HepG2 (cell line): ENCODE measurements around the gene HACL1. TPM values are rescaled to one million over a fixed set of nuclear protein-coding genes. Genes with fewer than 3 reads are reported as not detected.

Experiments
- ATAC-seq: fragments of 200-7000 bp; cut with Tn5 transposase; 3 replicates; pipeline ENCODE4 v1.9.1; 2020; ENCODE audit warnings: mild to moderate bottlenecking, moderate library complexity
- BruUV-seq: library from RNA; stranded (reverse); fragments of 400-500 nt; replicated peaks from 2 replicates; lab custom pipeline; 2021; lab: Mats Ljungman, UMichigan
- CTCF ChIA-PET: fragments of 300-600 bp; formaldehyde crosslinking; extraction: SDS; loops from one replicate; lab custom pipeline; 2021; ENCODE audit warnings: low total read pairs, inconsistent platforms, low intra/inter-chr PET ratio; lab: Yijun Ruan, JAX
- POLR2A ChIA-PET: fragments of 350-600 bp; sonication (Branson Sonifier 250); formaldehyde crosslinking; loops from one replicate; lab custom pipeline; 2020; ENCODE audit warnings: antibody characterized with exemption, inconsistent platforms; lab: Yijun Ruan, JAX
- DNase-seq: peaks from one replicate; pipeline ENCODE4 v3.0.0-alpha.2; 2015; ENCODE audit warnings: low spot score
- FAIRE-seq: peaks from 3 replicates; lab custom pipeline; 2011; peaks lifted over from hg19 to GRCh38; lab: Jason Lieb, UNC
- H2AFZ ChIP-seq: one replicate; pipeline ENCODE4 v1.6.1; 2011; ENCODE audit warnings: low read length, inconsistent platforms
- H3K27ac ChIP-seq: fragments of 300-600 bp; 3 replicates; pipeline ENCODE4 v1.8.0; 2011; ENCODE audit warnings: mixed run types, mild to moderate bottlenecking, mixed read lengths, low read length, inconsistent platforms; ENCODE audit not compliant: insufficient read depth; ENCODE audit errors: extremely low read length
- H3K27me3 ChIP-seq, 2 experiments: fragments of 200-600 bp in 1 of 2; 2 replicates in 1 of 2; 3 replicates in 1 of 2; pipeline versions ENCODE4 v1.6.0 to v1.8.0; 2011; ENCODE audit warnings: low read length in 2 of 2, mild to moderate bottlenecking in 2 of 2, moderate library complexity in 2 of 2, inconsistent platforms in 1 of 2; ENCODE audit not compliant: insufficient read depth in 2 of 2, control insufficient read depth in 1 of 2
- H3K36me3 ChIP-seq, 2 experiments: fragments of 200-600 bp in 1 of 2; replicated peaks in 1 of 2; 2 replicates in 1 of 2; 3 replicates in 1 of 2; pipeline versions ENCODE4 v1.5.1 to v1.8.0; 2011; ENCODE audit warnings: low read length in 2 of 2, inconsistent platforms in 1 of 2; ENCODE audit not compliant: insufficient read depth in 2 of 2, control insufficient read depth in 1 of 2
- H3K4me1 ChIP-seq: 2 replicates; pipeline ENCODE4 v1.5.1; 2012; ENCODE audit warnings: low read length, inconsistent platforms; ENCODE audit not compliant: insufficient read depth
- H3K4me2 ChIP-seq: 2 replicates; pipeline ENCODE4 v1.6.0; 2011; ENCODE audit warnings: low read depth, low read length, inconsistent platforms
- H3K4me3 ChIP-seq, 3 experiments: fragments of 200-600 bp in 1 of 3; sonication (generic), shearing (Covaris generic) in 1 of 3; replicated peaks in 1 of 3; 2 replicates each; pipeline ENCODE4 v1.5.1; 2011 to 2016; ENCODE audit warnings: low read length in 3 of 3, inconsistent platforms in 2 of 3, low read depth in 2 of 3, mild to moderate bottlenecking in 2 of 3, control low read depth in 1 of 3, mixed read lengths in 1 of 3; ENCODE audit not compliant: insufficient read depth in 1 of 3
- H3K79me2 ChIP-seq: one replicate; pipeline ENCODE4 v1.6.1; 2011; ENCODE audit warnings: low read length, inconsistent platforms; ENCODE audit not compliant: insufficient read depth
- H3K9ac ChIP-seq: 2 replicates; pipeline ENCODE4 v1.6.0; 2011; ENCODE audit warnings: mild to moderate bottlenecking, low read depth, low read length, inconsistent platforms; ENCODE audit not compliant: insufficient read depth
- H3K9me3 ChIP-seq: 2 replicates; pipeline ENCODE4 v1.5.1; 2012; ENCODE audit warnings: mild to moderate bottlenecking, low read length
- H4K20me1 ChIP-seq: 2 replicates; pipeline ENCODE4 v1.6.0; 2011; ENCODE audit warnings: inconsistent platforms, mild to moderate bottlenecking, low read length, moderate library complexity; ENCODE audit not compliant: insufficient read depth
- CSRNP1 ChIP-seq: sonication (generic); formaldehyde crosslinking; IDR thresholded peaks from 2 replicates; pipeline ENCODE4 v1.8.1; 2023; ENCODE audit warnings: mild to moderate bottlenecking, missing genetic modification reagents
- EEA1 ChIP-seq: sonication (generic); formaldehyde crosslinking; IDR thresholded peaks from 2 replicates; pipeline ENCODE4 v1.5.1; 2020; ENCODE audit warnings: mild to moderate bottlenecking, missing genetic modification reagents, borderline replicate concordance
- FOXA3 ChIP-seq: IDR thresholded peaks from 2 replicates; pipeline ENCODE4 v1.6.1; 2016; ENCODE audit warnings: missing genetic modification reagents, missing compliant biosample characterization
- USF2 ChIP-seq, 2 experiments: sonication (generic) in 1 of 2; formaldehyde crosslinking in 1 of 2; IDR thresholded peaks; 2 replicates each; pipeline versions ENCODE4 v1.5.1 to v1.6.1; 2011 to 2020; ENCODE audit warnings: borderline replicate concordance in 1 of 2, low read depth in 1 of 2, low read length in 1 of 2, mild to moderate bottlenecking in 1 of 2, missing genetic modification reagents in 1 of 2, moderate library complexity in 1 of 2
- ZBTB4 ChIP-seq: sonication (generic); formaldehyde crosslinking; IDR thresholded peaks from 2 replicates; pipeline ENCODE4 v1.4.0; 2020; ENCODE audit warnings: missing genetic modification reagents, mild to moderate bottlenecking, borderline replicate concordance
- ZFP90 ChIP-seq: sonication (generic); formaldehyde crosslinking; IDR thresholded peaks from 2 replicates; pipeline ENCODE4 v1.8.0; 2022; ENCODE audit warnings: missing genetic modification reagents, mild to moderate bottlenecking, inconsistent platforms, borderline replicate concordance
- ZNF18 ChIP-seq: sonication (generic); formaldehyde crosslinking; IDR thresholded peaks from 2 replicates; pipeline ENCODE4 v1.8.0; 2022; ENCODE audit warnings: mild to moderate bottlenecking, missing genetic modification reagents; ENCODE audit not compliant: insufficient replicate concordance
- ZNF556 ChIP-seq: sonication (generic); formaldehyde crosslinking; IDR thresholded peaks from 2 replicates; pipeline ENCODE4 v1.4.0; 2020; ENCODE audit warnings: mild to moderate bottlenecking, missing genetic modification reagents, borderline replicate concordance
- ZNF629 ChIP-seq: sonication (generic); formaldehyde crosslinking; conservative IDR thresholded peaks from 2 replicates; pipeline ENCODE4 v1.5.0; 2020; ENCODE audit warnings: missing genetic modification reagents
- ZNF839 ChIP-seq: sonication (generic); formaldehyde crosslinking; IDR thresholded peaks from 2 replicates; pipeline ENCODE4 v1.4.0; 2020; ENCODE audit warnings: missing genetic modification reagents, mild to moderate bottlenecking, borderline replicate concordance
- WGBS: methylation state at CpG from one replicate; pipeline ENCODE4 v1.1.6; 2017; ENCODE audit warnings: low lambda C conversion rate; 5-methylcytosine and 5-hydroxymethylcytosine counted together
- in situ Hi-C: cut with HindIII; loops from 2 replicates; pipeline ENCODE4 v1.10.0; 2017; ENCODE audit warnings: low pct_unique_long_range_greater_than_20kb; ENCODE audit not compliant: extremely low pct_ligation_motif_present
- intact Hi-C: fragments of 100-400 bp; cut with micrococcal nuclease; formaldehyde crosslinking; loops from one replicate; pipeline ENCODE4 v1.10.0; 2022; ENCODE audit not compliant: unreplicated experiment
- polyA plus RNA-seq, 8 experiments: library from polyadenylated mRNA; depleted of rRNA in 3 of 8; stranded (reverse) in 7 of 8; unstranded in 1 of 8; fragments of >200 nt; fragmentation: Illumina TruSeq in 4 of 8; extraction: Trizol in 4 of 8; gene quantifications; 2 replicates each; pipeline versions ENCODE4 v1.2.1 to v1.2.3, GENCODE V29; 2011 to 2016; ENCODE audit warnings: low read depth in 4 of 8, missing spikeins in 1 of 8, mixed read lengths in 1 of 8; ENCODE audit not compliant: insufficient read depth in 1 of 8
- total RNA-seq, 5 experiments: library from RNA; depleted of rRNA; stranded (reverse); fragments of >200 nt; fragmentation: Illumina TruSeq; extraction: Trizol; gene quantifications; 2 replicates each; pipeline ENCODE4 v1.2.3, GENCODE V29; 2016; ENCODE audit warnings: low read depth in 1 of 5

HACL1 gene
- total and polyA plus RNA-seq, 2 of the 13 experiments (the other 11 are each of a cell fraction or from before 2014, with no cell fraction given) = 22.1 to 25.7 TPM

- TF ChIP-seq ZNF839 (CRISPR knock-in tag) (no peak), ZBTB4 (CRISPR knock-in tag) (no peak), FOXA3 (no peak), USF2 (IDR thresholded peaks at IDR 0.05; ENCODE audit: low read depth, low read length) (no peak), USF2 (CRISPR knock-in tag; IDR thresholded peaks at IDR 0.05; ENCODE audit: borderline replicate concordance) (no peak), ZNF556 (no peak)
Measured at GRCh38 chr3:15519096-15519495, 82.3 kb downstream of the HACL1 start (continued).

GRCh38 chr3:15514663-15515340 is 86.6 kb downstream of the HACL1 start:
- no peak for DNase-seq
- Histone ChIP-seq H2AFZ (no peak overlapping the region), H3K9ac (no peak overlapping the region), H3K27me3 (peaks cover 0 to 10% of the 10 kb centered on the region in 2 experiments; a peak in 1 of 5 replicates), H3K4me2 (no peak overlapping the region), H3K4me1 (no peaks in the 10 kb centered on the region), H3K27ac (no peak overlapping the region), H4K20me1 (no peaks in the 10 kb centered on the region), H3K9me3 (no peaks in the 10 kb centered on the region), H3K36me3 (no peaks in the 10 kb centered on the region), H3K4me3 (no peak overlapping the region), H3K79me2 (no peaks in the 10 kb centered on the region)
- no peak for ATAC-seq
- ChIA-PET POLR2A (no interaction called here), CTCF (no interaction called here)
- intact Hi-C loops (no loop called here), in situ Hi-C loops (no loop called here)
- BruUV-seq = no TSS peak
- 47% methylated on average over 4 of the region's 4 CpGs for WGBS
- TF ChIP-seq CSRNP1 (CRISPR knock-in tag) (no peak), ZNF629 (CRISPR knock-in tag) (no peak), ZNF18 (no peak), EEA1 (CRISPR knock-in tag) (no peak), ZFP90 (CRISPR knock-in tag) (no peak)
- no peak for FAIRE-seq
